HL-60/S4 (cell line): ENCODE measurements around the gene CADPS.

Source experiments
- in situ Hi-C: fragments of 300-500 bp; cut with MboI; formaldehyde crosslinking; loops from 2 replicates; pipeline ENCODE4 v1.14.3; 2022; ENCODE audit warnings: low sequenced_read_pairs

CADPS gene

DNA sequence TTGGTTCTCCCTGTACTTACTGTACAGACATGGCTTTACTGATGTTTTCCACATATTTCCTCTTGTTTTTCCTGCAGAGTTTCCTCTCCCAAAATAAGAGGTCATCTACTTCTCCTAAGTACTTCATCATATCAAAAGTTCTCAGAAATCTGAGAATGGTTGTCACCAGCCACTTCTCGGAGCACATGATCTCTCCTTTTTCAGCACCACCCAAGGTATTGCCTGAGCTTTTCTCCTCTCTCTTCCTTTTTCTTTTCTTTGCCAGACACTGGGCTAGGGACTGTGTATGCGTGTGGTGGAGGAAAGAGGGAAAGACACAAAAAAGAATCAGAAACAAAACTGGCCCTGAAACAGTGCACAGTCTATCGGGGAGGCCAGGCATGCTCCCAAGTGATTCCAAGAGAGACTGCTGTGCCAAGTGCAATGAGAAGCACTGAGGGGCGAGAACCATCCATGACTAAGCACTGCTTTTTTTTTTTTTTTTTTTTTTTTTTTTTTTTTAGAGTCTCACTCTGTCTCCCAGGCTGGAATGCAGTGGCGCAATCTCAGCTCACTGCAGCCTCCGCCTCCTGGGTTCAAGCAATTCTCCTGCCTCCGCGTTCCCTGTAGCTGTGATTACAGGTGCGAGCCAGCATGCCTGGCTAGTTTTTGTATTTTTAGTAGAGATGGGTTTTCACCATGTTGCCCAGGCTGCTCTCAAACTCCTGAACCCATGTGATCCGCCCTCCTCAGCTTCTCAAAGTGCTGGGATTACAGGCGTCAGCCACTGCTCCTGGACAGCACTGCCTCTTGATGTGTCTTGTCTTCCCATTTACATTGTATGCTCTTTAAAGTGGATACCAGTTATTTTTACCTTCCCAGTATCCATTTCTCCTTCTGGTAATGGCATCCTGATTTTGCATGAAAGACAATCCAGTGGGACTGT lies 307.9 kb downstream of the CADPS start:
- in situ Hi-C loops = no loop called here

DNA sequence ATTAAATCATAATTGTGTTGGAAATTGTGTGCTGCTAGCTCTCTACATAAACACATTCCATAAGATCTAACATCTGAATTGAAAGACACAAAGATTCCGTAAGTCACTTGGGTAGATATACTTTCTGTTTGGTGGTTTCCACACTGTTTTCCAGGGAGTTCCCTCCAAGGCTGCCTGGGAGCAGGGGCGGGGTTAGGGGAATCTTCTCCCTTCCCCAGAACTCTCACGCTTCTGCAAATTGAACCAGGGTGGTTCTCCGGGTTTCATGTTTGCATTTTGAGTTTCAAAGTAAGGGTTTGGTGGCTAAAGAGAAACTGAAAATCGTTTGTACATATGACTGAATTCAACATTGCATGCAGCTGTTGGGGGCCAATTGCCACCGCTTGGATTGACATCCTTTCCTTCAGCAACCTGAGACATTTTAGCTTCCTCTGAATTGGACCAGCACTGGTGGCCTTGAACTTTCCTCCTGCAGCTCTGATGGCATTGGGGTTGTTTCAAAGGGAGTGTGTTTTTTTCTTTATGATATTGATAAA lies 309.1 kb downstream of the CADPS start:
- in situ Hi-C loops = no loop called here

DNA sequence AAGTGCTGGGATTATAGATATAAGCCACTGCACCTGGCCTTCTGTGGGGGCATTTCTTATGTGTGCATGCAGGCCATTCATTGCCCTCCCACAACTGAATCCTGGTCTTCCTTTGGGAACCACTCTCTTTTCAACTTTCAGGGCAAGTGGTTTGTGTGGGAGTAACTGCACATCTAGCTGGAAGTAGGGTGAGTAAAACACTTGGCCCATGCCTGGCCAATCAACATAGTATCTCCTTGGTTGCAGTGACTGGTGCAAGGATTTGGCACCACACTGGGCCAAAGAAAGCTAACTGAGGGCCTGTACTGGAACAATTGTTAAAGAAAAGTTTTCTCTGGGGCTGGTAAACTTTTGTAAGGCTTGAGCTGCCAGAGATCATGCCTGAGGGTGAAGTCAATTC lies 312.6 kb downstream of the CADPS start:
- in situ Hi-C loops = no loop called here

DNA sequence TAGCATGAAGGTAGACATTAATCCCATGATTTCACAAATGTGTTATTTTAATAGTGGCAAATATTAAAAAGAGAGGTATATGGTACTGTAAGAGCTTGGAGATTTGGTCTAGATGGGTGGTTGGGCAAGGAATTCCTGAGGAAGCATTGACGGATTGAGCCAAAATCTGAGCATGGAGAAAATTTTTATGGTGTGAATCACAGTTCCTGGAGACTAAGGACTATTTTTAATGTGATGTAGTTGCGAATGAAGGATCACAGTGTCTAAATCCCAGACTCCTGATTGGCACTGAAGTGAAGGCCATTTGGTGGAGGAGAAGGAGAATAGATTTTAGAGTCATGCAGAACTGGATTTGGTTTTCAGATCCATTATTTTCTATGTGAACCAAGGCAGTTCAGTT lies 313.2 kb downstream of the CADPS start:
- in situ Hi-C loops = no loop called here

DNA sequence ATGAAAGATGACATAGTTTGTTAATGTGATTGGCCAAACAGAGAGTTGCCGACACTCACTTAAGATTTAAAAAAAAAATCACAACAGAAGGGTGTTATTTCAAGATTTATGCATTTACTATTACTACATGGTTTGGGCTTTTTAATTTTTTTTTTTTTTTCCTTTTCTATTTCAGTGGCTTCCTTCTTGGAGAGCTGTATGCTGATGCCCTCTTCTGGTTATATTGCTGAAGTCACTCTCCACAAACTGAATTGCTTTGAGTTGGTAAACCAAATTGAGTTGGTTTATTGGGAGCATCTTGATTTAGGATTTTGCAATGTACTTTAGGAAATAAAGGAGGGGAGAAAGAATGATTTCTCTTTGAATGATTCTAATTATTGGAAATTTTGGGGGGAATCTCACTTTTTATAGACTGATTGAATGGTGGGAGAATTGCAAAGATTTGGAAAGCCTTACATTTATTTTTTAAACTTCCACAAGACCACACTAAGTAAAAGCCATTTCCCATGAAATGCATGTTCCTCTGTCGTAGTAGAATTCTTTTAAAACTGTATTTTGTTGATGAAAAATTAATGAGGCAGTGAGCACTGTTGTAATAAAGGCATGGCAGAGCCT lies 315.3 kb downstream of the CADPS start:
- in situ Hi-C loops = no loop called here

DNA sequence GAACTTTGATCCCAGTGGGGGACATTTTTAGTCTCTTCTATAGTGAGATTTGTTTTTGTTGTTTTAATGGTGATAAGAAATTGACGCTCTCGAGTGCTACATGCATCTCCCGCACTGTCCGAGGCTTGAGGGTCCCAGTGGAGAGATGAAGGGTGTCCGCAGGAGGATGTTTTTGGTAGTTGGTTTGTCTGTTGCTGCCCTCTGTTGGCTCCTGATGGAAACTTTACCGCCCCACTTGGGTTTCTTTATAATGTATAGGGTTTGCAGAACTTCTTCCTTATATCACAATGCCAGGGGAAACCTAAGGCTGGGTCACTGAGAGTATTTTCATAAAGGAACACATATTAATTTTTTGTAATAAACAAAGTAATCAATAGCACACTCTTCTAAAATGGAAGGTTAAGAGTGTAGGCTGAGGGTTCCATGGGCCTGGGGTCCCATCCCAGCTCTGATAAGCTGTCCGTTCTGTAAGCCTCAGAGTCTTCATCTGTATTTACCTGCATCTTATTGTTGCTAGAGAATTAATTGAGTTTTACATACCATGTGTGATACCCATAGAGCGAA lies 316.6 kb downstream of the CADPS start:
- in situ Hi-C loops = no loop called here

DNA sequence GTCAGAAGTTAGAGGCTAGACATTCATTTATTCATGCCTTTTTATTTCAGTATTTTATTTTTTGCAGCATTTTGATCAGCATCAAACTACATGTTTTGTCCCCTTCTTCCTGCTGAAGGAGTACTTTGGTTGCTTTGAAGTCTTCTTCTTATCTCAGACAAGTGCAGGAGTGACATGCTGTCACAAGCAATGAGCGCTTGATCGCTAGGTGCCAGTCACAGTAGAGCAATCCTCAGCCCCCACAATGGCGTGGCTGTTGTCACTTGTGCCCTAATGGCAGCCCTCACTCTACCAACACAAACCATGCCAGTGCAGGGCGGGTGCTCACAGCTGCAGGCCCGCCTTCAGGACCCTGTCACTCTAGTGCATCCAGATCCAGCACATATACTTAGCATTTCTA lies 317.2 kb downstream of the CADPS start:
- in situ Hi-C loops = no loop called here

DNA sequence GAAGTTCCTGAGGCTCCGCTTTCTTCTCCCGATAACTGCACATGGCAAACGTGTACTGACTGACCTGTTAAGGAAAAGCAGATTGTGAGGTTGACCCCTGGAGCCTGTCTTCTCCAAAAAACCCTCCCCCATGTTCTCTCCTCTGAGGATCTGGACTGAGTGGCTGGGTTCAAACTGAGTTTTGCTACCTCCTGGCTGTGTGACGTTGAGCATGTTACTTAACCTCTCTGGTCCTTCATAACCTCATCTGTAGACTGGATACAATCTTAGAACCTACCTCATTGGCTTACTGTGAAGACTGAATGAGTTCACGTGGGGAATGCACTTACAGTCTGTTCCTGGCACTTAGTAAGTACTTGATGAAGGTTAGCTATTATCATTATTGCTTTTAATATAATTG lies 317.8 kb downstream of the CADPS start:
- in situ Hi-C loops = no loop called here

DNA sequence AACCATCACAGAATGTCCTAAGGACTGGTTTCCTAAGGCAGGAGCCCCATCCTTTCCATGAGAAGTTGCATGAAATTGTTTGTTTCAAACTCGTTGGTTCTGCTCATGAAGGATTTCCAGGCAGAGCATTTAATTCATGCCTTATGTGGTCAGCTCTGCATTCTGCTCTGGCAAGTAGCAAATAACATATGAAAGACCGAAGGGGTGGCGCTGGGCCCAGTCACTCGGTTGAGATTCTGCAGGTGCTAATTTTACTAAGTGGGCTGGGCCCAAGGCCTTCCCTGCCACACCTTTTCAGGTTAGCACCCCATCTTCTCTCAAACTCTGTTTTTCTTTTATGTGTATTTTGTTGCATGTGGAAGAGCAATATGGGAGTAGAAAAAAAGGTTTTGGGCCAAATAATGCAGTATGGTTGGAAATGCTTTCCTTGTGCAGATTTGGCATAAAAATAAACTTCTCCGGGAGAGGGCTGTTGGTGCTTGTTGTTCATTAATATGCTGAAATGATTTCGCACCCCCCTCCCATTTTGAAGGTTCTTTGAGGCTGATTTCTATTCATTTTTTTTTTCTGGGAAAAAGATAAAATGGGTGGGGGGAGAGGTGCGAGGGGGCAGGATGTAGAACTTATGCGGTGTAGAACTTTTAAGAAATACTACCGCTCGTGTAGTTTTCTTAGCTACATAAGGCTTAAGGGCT lies 318.9 kb downstream of the CADPS start:
- in situ Hi-C loops = no loop called here

DNA sequence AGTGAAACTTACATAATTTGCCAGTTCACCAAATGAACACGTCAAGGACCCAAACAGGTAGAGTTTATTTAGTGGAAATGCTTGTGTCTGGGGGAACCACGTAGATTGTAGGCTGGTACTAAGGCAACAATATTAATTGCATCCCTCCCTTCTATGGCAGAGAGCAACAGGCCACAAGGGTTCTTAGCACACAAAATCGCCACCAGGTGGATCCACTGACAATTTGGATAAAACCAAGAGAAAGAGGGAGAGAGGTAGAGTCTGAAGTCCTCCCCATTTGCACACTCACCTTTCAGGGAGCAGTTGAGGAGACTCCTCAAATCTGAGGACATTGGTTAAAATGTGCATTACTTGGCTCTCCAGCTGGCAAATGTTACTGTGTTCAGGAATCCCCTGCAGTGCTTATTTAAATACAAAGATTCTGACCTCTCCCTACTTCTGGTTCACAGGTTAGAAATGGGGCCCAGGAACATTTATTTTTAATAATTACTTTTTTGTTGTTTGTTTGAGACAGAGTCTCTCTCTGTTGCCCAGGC lies 320.9 kb downstream of the CADPS start:
- in situ Hi-C loops = no loop called here

DNA sequence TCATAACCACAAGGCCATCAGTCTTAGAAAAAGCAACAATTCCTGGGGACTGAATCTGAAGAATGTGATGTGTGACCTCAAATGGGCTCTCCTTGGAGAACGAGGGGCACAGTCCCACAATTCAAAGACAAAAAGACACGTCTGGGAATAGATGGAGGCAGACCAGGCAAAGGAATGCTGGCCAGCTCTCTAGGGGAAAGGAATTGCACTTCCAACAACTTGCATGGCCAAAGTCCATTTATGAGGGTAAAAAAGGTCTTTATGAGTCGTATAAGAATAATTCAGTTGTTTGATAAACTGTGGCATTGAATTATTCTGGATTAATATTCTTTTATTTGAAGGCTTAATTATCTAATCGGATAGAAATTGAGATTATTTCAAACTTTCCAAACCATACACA lies 321.4 kb downstream of the CADPS start:
- in situ Hi-C loops = no loop called here

DNA sequence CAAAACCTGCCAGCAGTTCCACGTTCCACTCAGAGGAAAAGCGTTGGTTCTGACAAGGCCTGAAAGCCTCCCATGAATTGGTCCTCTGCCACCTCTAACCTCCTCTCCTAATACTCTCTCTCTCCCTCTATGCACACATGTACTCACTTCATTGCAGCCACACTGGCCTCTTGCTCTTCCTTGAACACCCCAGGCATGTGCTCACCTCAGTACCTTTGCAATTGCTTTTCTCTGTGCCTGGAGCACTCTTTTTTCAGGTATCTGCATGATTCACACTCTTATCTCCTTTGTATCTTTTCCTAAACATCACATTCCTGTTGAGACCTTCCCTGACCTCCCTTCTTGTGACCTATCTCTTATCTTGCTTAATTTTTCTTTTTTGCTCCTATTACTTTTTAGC lies 323.7 kb downstream of the CADPS start:
- in situ Hi-C loops = no loop called here

DNA sequence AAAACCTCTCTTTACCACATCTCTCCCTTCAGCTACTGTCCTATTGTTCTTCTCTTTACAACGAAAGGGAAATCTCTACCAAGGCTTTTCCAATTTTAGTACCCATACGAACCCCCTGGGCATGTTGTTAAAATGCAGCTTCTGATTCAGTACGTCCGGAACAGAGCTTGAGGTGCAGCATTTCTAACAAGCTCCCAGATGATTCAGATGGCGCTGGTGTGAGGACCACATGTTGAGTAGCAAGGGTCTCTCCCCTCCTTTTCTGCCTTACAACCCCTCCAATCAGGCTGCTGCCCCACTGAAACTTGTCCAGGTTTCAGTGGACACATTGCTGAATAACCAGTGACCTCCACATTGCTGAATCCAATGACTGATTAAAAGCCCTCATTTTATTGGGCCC lies 324.8 kb downstream of the CADPS start:
- in situ Hi-C loops = no loop called here

DNA sequence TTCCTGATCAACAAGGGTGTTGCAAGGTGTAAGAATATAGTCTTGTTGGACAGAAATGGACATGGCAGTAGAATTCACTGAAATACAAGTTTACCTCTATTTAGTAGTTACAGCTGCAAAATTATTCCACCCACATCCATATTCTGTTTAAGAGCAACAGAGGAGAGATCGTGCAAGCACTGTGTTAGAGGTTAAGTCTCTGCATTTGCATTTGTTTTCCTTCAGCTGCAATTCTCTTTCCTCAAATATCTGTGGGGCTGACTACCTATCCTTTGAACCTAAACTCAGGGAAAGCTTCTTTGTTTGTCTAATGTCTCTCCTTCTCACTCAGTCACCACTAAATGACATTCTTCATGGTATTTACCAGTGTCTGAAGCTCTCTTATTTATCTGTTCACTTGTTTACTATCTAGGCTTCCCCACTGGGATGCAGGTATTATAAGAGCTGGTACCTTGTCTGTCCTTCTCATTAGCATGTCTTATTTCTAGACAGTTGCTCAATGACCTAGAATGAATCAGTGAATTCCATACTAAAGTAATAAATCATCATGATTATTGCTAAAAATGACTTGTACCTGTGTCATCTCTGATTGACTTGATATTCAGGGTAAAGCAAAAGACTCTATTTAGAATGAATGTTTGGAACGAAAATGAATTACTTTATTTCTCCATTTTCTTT lies 326.5 kb downstream of the CADPS start:
- in situ Hi-C loops = no loop called here

DNA sequence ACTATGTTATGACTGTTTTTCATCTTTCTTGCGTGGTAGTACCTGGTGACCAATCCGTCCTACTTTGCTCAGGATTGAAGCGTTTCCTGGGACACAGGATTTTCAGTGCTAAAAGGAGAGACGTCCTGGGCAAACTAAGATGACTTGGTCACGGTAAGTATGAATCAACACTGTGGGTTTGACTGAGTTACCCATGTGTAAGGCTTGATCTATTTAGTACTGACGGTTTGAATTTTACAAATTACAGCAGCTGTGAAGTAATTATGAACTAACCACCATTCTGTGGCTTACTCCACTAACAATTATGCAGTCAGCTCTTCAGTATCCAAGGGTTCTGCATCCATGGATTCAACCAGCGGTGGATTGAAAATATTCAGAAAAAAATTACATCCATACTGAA lies 328.9 kb downstream of the CADPS start:
- in situ Hi-C loops = no loop called here

DNA sequence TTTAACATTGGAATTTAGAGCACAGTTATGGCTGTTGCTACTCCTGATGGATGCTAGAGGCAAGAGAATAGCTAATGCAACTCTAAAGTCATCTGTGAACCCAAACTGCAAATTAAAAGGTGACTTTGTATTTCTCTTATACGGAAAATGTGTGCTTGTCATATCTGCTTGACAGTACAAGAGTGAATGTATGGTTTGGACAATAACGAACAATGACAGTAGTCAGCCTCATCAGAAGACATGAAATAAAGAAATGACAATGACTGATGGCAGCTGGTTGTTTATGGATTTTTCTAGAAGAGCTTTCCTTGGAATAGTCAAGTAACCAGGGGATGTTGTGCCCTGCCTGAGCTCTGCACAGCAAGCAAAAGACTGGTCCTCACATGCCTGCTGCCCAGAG lies 333.0 kb downstream of the CADPS start:
- in situ Hi-C loops = no loop called here

DNA sequence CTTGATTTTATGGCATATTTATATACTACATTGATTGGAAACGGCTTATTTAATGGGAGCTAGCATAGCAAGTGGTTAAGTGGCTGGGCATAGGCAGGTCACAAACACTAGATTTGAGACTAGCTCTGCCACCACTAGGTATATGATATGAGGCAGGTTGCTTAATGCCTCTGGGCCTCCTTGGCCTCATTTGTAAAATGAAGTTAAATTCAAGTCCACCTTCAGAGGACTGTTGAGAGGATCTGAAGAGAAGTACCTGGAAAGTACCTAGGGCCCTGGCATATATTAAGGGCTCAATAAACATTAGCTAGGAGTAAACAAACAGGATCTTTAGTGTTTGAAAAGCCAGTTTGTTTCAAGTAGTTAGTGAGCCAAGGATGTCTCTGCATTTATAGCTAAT lies 335.5 kb downstream of the CADPS start:
- in situ Hi-C loops = no loop called here

DNA sequence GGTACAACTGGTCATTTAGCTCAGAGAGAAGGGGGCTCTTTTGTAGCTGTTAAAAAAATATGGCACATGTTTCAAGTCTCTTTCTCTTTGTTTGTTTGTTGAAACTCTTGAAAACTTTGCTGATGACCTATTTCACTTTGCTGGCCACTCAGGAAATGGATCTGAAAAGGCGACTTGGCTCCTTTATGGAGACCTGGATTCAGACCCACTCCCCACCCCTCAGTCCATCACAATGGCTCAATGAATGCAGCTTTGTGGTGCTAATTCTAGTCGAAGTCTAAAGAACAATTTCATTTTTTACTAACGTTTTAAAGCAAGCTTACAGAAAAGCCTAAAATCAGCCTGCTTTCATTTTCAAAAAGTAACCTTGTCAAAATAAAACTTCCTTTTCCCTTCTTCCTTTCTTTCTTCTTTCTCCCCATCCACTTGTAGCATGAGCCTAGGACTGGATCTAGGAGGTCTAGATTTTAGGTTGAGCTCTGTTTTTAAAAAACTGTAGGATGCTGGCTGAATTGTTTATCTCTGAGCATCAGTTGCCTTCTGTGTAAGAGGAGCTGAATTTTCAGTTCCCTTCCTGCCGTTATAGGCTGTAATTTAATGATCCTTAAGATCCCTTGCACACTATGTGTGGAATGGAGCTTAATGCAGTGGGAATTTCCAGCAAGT lies 336.4 kb downstream of the CADPS start:
- in situ Hi-C loops = no loop called here

DNA sequence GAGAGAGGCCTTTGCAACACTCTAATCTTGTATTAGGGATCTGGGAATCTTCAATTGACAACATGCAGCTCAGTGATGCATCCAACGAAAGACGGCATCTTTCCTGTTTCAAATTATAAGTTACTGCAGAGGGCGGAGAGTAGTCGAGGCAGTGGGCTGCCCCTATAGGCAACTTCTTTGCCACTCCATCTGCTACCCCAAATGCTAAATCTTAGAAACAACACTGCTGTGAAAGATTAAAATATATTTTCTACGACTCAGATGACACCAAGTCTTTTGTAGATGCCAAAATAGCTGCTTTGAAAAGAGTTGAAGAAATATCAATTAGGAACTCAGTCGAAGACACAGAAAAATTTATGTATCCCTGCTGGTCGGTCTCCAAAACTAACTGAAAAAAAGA lies 340.9 kb downstream of the CADPS start:
- in situ Hi-C loops = no loop called here

DNA sequence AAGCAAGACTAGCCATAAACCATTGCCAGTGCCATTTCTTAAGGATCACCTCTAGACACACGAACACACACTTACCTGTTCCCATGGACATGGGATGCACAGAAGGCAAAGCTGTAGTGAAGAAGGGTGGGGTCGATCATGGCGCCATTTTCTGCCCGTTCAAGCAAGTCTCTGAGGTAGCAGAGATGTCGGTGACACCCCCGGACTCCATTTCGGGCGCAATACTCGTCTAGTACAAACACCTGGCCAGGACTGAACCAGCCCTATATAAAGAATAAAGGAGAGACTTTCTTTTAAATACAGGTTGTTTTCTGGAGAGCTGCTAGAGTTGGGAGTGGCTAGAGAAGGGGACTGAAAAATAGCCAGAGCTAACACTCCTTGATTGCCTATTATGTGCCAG lies 342.4 kb downstream of the CADPS start:
- in situ Hi-C loops = no loop called here
